GM15510 (cell line): Measurements from ENCODE around the gene DGLUCY.

Source experiments
- POLR2A ChIP-seq: IDR thresholded peaks from 3 replicates; pipeline ENCODE4 v1.6.1; 2011; ENCODE audit warnings: borderline replicate concordance; ENCODE audit not compliant: insufficient read length; ENCODE audit errors: extremely low read depth

Gene DGLUCY

GRCh38 chr14:91173904-91174303 is 60.0 kb downstream of the DGLUCY start:
- TF ChIP-seq POLR2A: no peak

DNA sequence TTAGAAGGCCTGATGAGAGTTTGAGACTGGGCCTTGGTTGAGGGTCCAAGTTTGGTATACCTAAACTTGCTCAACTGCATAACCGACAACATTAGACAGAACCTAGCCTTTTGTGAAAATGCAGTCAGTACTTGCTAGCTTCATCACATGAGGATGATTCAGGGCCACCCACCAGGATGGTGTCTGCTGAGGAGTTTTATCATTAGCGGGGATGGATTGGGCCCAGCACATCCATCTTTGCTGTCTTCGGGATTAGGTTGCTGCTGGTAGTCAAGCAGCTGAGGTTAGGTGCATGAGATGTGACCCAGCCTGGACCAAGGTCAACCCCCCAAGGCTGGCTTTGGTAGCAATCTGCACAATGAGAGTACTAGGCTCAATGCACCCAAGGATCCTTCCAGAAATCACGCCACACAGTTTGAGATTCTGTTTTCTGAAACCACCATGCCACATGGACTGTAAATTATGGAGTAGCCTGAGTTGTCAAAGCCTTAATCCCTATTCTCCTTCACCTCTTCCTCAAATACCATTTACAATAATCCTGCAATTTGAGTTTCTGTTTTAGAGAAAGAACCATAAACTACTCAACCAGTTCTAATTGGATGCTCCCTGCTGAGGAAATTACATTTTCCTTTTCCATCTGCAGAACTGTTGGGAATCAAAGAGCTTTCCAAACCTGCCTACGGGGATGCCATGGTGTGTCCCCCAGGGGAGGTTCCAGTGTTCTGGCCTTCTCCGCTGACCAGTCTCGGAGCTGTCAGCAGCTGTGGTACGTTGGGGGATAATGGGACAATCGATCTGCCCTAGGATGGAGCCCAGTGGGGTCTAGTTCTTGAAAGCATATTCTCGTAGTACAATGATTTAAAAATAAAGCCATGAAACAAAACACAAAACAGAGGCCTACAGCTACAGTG is 61.7 kb downstream of the DGLUCY start:
- TF ChIP-seq POLR2A: no peak

GRCh38 chr14:91177073-91178034 is 63.5 kb downstream of the DGLUCY start:
- no peak for TF ChIP-seq POLR2A

DNA sequence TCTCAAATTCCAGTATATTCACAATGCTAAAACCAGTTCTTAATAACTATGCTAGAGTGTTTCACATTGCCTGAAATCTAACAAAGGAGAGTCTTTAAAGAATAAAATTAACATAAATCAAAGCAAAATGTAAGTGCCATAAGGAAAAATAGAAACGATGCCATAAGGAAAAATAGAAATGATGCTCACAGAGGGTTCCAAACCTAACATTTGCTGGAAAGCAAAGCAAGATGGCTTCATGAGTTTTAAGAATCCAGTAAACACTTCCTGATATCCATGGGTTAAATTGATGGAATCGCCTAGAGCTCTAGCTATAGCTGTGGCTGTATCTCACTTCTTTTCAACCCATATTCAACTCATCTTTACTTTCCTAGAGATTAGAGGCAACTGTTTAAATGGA is 66.7 kb downstream of the DGLUCY start:
- TF ChIP-seq POLR2A: no peak

DNA sequence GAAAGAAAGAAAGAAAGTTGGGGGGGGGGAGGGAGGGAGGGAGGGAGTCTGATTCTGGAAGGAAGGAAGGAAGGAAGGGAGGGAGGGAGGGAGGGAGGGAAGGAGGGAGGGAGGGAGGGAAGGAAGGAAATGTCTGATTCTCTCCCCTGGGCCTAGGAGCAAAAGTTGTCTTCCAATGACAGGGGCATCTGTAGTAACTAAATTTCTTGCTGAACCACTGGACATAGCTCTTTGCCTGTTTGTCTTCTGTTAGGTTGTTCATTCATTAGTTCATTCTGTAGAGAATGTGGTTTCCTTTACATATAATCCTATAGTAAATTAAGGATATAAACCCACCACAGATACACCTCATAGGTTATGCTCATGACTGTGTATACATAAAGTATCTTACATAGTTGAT is 70.7 kb downstream of the DGLUCY start:
- no peak for TF ChIP-seq POLR2A

GRCh38 chr14:91185721-91186120 is 71.8 kb downstream of the DGLUCY start:
- TF ChIP-seq POLR2A: no peak

DNA sequence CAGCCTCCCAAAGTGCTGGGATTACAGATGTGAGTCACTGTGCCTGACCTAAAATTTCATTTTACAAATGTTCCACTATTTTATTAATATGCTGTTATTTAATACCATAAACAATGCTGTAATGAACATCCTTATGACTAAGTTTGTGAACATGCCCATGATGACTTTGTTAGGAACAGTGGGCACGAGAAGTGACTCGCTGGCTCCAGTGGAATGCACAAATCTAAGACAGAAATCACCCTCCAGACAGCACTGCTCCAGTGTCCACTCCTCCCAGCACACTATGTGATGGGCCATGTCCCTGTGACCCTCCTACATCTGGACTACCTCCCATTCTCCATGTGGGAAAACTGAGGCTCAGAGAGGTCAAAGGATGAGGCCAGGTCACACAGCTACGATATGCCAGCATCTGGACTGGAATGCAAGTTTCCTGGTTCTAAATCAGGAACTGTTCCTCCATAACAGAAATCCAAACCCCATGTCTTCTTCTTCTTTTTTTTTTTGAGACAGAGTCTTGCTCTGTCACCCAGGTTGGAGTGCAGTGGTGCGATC is 72.7 kb downstream of the DGLUCY start:
- no peak for TF ChIP-seq POLR2A

- TF ChIP-seq POLR2A: no peak
Measured at GRCh38 chr14:91187271-91187670, 73.4 kb downstream of the DGLUCY start.

DNA sequence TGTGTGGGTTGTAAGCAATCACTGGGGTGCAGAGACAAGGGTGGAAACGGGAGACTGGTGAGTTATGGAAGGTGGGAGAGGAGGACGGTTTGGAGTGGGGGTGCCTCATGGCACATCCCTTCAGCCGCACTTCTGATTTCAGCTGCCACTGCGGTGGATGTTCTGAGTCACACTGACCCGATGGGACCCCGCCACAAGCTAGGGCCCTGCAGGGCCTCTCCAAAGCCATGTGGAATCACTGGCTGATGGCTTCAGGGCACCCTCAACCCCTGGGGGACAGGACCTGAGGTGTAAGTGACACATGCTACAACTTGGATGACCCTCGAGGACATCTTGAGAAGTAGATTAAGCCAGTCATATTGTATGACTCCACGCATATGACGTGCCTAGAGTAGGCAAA is 77.0 kb downstream of the DGLUCY start:
- TF ChIP-seq POLR2A: no peak

DNA sequence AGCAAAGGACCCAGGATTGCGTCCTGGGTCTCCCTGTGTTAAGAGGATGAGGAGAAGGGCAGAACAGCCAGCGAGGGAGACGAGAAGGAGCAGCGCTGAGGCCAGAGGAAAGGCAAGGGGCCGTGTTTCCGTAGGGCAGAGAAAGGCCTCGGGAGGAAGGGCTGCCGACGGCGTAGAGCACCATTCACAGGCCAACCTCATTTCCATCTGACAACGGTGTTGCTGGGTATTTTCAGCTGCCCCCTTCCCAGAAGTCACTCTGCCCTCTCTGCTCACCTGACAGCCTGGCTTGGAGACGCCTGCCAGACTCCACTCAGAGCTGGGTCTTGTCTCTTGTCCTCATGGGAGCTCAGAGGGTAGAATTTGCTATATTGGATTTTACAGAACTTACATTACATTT is 79.2 kb downstream of the DGLUCY start:
- no peak for TF ChIP-seq POLR2A

DNA sequence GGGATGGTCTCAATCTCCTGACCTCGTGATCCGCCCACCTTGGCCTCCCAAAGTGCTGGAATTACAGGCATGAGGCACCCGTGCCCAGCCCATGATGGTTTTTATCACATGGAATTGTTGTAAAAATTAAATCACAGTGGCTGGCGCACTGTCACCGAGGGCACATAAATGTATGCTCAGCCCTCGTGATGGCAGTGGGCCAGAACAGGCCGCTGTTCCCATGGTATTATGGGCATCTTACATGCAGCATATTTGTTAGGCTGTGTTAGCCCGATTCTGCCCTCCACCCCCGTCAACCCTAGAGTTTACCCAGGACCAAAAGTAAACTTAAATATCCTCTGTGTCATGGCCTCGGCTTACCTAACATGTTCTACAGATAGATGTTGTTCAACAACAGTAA is 82.0 kb downstream of the DGLUCY start:
- TF ChIP-seq POLR2A: no peak

- TF ChIP-seq POLR2A: no peak
Measured at GRCh38 chr14:91197631-91198030, 83.8 kb downstream of the DGLUCY start.

DNA sequence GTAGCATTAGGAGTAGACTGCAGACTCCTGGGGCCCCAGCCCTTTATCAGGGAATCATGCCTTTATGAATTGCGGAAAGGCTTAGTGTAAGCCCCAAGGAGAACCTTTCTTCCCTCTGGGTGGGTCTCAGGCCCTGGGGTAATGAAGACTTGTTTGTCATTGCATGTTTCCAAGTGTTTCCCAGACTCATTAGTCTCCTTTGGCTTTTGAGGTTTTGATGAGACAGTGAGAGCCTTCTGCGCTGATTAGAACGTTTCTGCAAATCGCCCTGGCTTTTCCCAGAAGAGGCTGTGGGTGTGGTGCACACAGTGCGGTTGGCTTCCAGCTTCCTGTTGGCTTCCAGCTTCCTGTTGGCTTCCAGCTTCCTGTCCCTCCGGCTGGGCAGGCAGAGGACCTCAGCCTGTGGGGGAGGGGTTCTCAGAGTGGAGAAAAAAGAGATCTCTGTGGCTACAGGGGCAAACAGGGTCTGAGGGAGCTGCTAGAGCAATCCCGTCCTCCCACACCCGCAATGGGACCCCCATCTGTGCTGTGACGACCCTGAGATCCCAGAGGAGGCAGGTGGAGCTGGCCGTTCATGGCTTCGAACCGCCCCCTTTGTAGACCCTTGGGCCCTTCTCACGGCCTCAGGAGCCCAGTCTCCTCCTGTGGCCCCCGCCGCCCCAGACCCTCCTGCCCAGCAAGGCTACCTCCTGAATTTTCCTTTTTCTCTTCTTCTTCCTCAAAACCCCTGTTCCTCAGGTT is 88.5 kb downstream of the DGLUCY start:
- no peak for TF ChIP-seq POLR2A

GRCh38 chr14:91204657-91205056 is 90.8 kb downstream of the DGLUCY start:
- no peak for TF ChIP-seq POLR2A
